H1 (cell line): ENCODE data around the gene UBE2D2. TPM values are rescaled to one million over a fixed set of nuclear protein-coding genes. Genes with fewer than 3 reads are reported as not detected.
A peak's percentile ranks its signal among the peaks of the same experiment; 100 is the strongest.

Source experiments
- CTCF ChIA-PET: fragments of 300-600 bp; sonication (Branson Sonifier 250); formaldehyde crosslinking; loops from one replicate; lab custom pipeline; 2021; ENCODE audit not compliant: partially characterized antibody; lab: Charles Lee
- POLR2A ChIA-PET: fragments of 300-600 bp; sonication (Branson Sonifier 250); formaldehyde crosslinking; loops from one replicate; lab custom pipeline; 2021; ENCODE audit warnings: inconsistent platforms; ENCODE audit not compliant: partially characterized antibody; lab: Charles Lee
- DNase-seq, 2 experiments: peaks; one replicate each; pipeline versions ENCODE4 v3.0.0 to v3.0.0-alpha.2; 2010 to 2022; ENCODE audit warnings: low spot score in 2 of 2, low read depth in 1 of 2, mixed read lengths in 1 of 2
- FAIRE-seq: peaks from 2 replicates; lab custom pipeline; 2011; peaks lifted over from hg19 to GRCh38; lab: Jason Lieb, UNC
- H2AFZ ChIP-seq: 2 replicates; pipeline ENCODE4 v1.8.1; 2012; ENCODE audit warnings: low read length, inconsistent platforms
- H2AK5ac ChIP-seq: 2 replicates; pipeline ENCODE4 v1.6.1; 2013; ENCODE audit warnings: low read depth, low read length
- H2BK120ac ChIP-seq: replicated peaks from 2 replicates; pipeline ENCODE3; 2013; ENCODE audit warnings: low read depth, low read length, inconsistent platforms
- H2BK12ac ChIP-seq: 2 replicates; pipeline ENCODE4 v1.6.1; 2013; ENCODE audit warnings: low read depth, low read length
- H2BK15ac ChIP-seq: 2 replicates; pipeline ENCODE4 v1.6.1; 2013; ENCODE audit warnings: low read length
- H2BK20ac ChIP-seq: 2 replicates; pipeline ENCODE4 v1.6.1; 2013; ENCODE audit warnings: low read length
- H2BK5ac ChIP-seq: 2 replicates; pipeline ENCODE4 v1.6.1; 2013; ENCODE audit warnings: low read depth, low read length
- H3K14ac ChIP-seq: 2 replicates; pipeline ENCODE4 v1.6.1; 2013; ENCODE audit warnings: inconsistent platforms; ENCODE audit not compliant: insufficient read length
- H3K18ac ChIP-seq: 2 replicates; pipeline ENCODE4 v1.6.1; 2013; ENCODE audit warnings: low read length; ENCODE audit errors: extremely low read depth
- H3K23ac ChIP-seq: 2 replicates; pipeline ENCODE4 v1.6.1; 2013; ENCODE audit warnings: inconsistent platforms; ENCODE audit not compliant: insufficient read length
- H3K23me2 ChIP-seq: 2 replicates; pipeline ENCODE4 v1.6.1; 2013; ENCODE audit warnings: low read depth, low read length
- H3K27ac ChIP-seq: 2 replicates; pipeline ENCODE4 v1.6.1; 2011; ENCODE audit warnings: low read depth, low read length, inconsistent platforms
- H3K27me3 ChIP-seq, 4 experiments: replicated peaks in 1 of 4; 1 replicate in 1 of 4; 2 replicates in 3 of 4; pipeline versions ENCODE4 v1.6.1 to v1.8.1; 2011 to 2013; ENCODE audit warnings: low read length in 3 of 4, mild to moderate bottlenecking in 3 of 4, inconsistent platforms in 2 of 4, mixed read lengths in 2 of 4, moderate library complexity in 1 of 4; ENCODE audit not compliant: control insufficient read depth in 3 of 4, insufficient read depth in 3 of 4; ENCODE audit errors: extremely low read depth in 1 of 4
- H3K36me3 ChIP-seq, 4 experiments: 2 replicates each; pipeline versions ENCODE4 v1.6.1 to v1.8.1; 2011 to 2013; ENCODE audit warnings: mild to moderate bottlenecking in 4 of 4, low read length in 3 of 4, moderate library complexity in 2 of 4, control low read depth in 1 of 4, inconsistent platforms in 1 of 4; ENCODE audit not compliant: insufficient read depth in 4 of 4, control insufficient read depth in 2 of 4
- H3K4ac ChIP-seq: replicated peaks from 2 replicates; pipeline ENCODE3; 2013; ENCODE audit warnings: low read length, low read depth, mixed read lengths, inconsistent platforms; ENCODE audit not compliant: insufficient read length
- H3K4me1 ChIP-seq, 4 experiments: replicated peaks in 1 of 4; 1 replicate in 1 of 4; 2 replicates in 3 of 4; pipeline versions ENCODE4 v1.6.1 to v1.8.1; 2011 to 2013; ENCODE audit warnings: low read length in 3 of 4, inconsistent platforms in 2 of 4, mixed read lengths in 1 of 4; ENCODE audit not compliant: insufficient read depth in 4 of 4, control insufficient read depth in 3 of 4
- H3K4me2 ChIP-seq, 2 experiments: 2 replicates each; pipeline versions ENCODE4 v1.6.1 to v1.8.1; 2011 to 2013; ENCODE audit warnings: low read depth in 2 of 2, low read length in 2 of 2, control low read depth in 1 of 2, inconsistent platforms in 1 of 2, mild to moderate bottlenecking in 1 of 2; ENCODE audit not compliant: insufficient read depth in 1 of 2
- H3K4me3 ChIP-seq, 4 experiments: fragments of 200-600, 300-600 bp in 1 of 4; sonication (generic), shearing (Covaris generic), sonication (Bioruptor Twin) in 1 of 4; 2 replicates each; pipeline versions ENCODE4 v1.5.1 to v1.8.1; 2011 to 2016; ENCODE audit warnings: low read length in 4 of 4, low read depth in 3 of 4, control low read depth in 2 of 4, inconsistent platforms in 2 of 4, mild to moderate bottlenecking in 2 of 4, mixed read lengths in 1 of 4, moderate library complexity in 1 of 4; ENCODE audit not compliant: insufficient read depth in 2 of 4; ENCODE audit errors: extremely low read depth in 1 of 4
- H3K56ac ChIP-seq: replicated peaks from 2 replicates; pipeline ENCODE3; 2013; ENCODE audit warnings: low read depth, mild to moderate bottlenecking, mixed read lengths, low read length, inconsistent platforms; ENCODE audit not compliant: insufficient read length
- H3K79me1 ChIP-seq: 2 replicates; pipeline ENCODE4 v1.6.1; 2013; ENCODE audit warnings: low read depth, low read length, control low read depth
- H3K79me2 ChIP-seq, 2 experiments: 2 replicates each; pipeline versions ENCODE4 v1.6.1 to v1.8.1; 2012 to 2013; ENCODE audit warnings: low read length in 2 of 2, mild to moderate bottlenecking in 2 of 2, inconsistent platforms in 1 of 2; ENCODE audit not compliant: insufficient read depth in 2 of 2, control insufficient read depth in 1 of 2
- H3K9ac ChIP-seq, 4 experiments: replicated peaks in 1 of 4; 1 replicate in 1 of 4; 2 replicates in 3 of 4; pipeline versions ENCODE4 v1.6.1 to v1.8.1; 2011 to 2013; ENCODE audit warnings: low read depth in 3 of 4, low read length in 3 of 4, control low read depth in 2 of 4, mild to moderate bottlenecking in 2 of 4, moderate library complexity in 2 of 4, inconsistent platforms in 1 of 4; ENCODE audit errors: extremely low read depth in 1 of 4
- H3K9me3 ChIP-seq, 2 experiments: 2 replicates each; pipeline versions ENCODE4 v1.6.1 to v1.8.1; 2012 to 2013; ENCODE audit warnings: mild to moderate bottlenecking in 2 of 2, moderate library complexity in 2 of 2, control low read depth in 1 of 2, inconsistent platforms in 1 of 2, low read depth in 1 of 2, low read length in 1 of 2, mixed read lengths in 1 of 2; ENCODE audit not compliant: insufficient read depth in 2 of 2
- H4K20me1 ChIP-seq, 2 experiments: replicated peaks in 1 of 2; 2 replicates each; pipeline versions ENCODE3 to v1.8.1; 2011 to 2013; ENCODE audit warnings: inconsistent platforms in 2 of 2, low read length in 2 of 2, mild to moderate bottlenecking in 1 of 2; ENCODE audit not compliant: insufficient read depth in 2 of 2, control insufficient read depth in 1 of 2
- H4K5ac ChIP-seq: 2 replicates; pipeline ENCODE4 v1.6.1; 2013; ENCODE audit warnings: low read length, low read depth, mixed read lengths, inconsistent platforms; ENCODE audit not compliant: insufficient read length
- H4K8ac ChIP-seq: 2 replicates; pipeline ENCODE4 v1.8.0; 2013; ENCODE audit warnings: mild to moderate bottlenecking, moderate library complexity, low read length, inconsistent platforms; ENCODE audit not compliant: insufficient read depth; ENCODE audit errors: extremely low read depth
- H4K91ac ChIP-seq: replicated peaks from 2 replicates; pipeline ENCODE3; 2013; ENCODE audit warnings: low read length, mixed read lengths, inconsistent platforms; ENCODE audit not compliant: insufficient read length
- JUND ChIP-seq: IDR thresholded peaks from 2 replicates; pipeline ENCODE4 v1.6.1; 2011; ENCODE audit warnings: mild to moderate bottlenecking, improper control_type of control experiment, low read length
- NANOG ChIP-seq: IDR thresholded peaks from 2 replicates; pipeline ENCODE4 v1.6.1; 2011; ENCODE audit warnings: low read length, low read depth, mild to moderate bottlenecking, inconsistent platforms; ENCODE audit not compliant: insufficient read depth, poor library complexity, severe bottlenecking
- POLR2A ChIP-seq, 2 experiments: IDR thresholded peaks; 1 replicate in 1 of 2; 2 replicates in 1 of 2; pipeline ENCODE4 v1.6.1; 2011; ENCODE audit warnings: low read depth in 2 of 2, low read length in 2 of 2, mild to moderate bottlenecking in 2 of 2; ENCODE audit errors: control extremely low read depth in 1 of 2
- RAD21 ChIP-seq, 2 experiments: IDR thresholded peaks in 1 of 2; conservative IDR thresholded peaks in 1 of 2; 2 replicates each; pipeline ENCODE4 v1.6.1; 2011; ENCODE audit warnings: low read depth in 2 of 2, low read length in 2 of 2, improper control_type of control experiment in 1 of 2, inconsistent platforms in 1 of 2, mild to moderate bottlenecking in 1 of 2, moderate library complexity in 1 of 2
- RBBP5 ChIP-seq: IDR thresholded peaks from 2 replicates; pipeline ENCODE4 v1.7.1; 2012; ENCODE audit warnings: low read depth, mild to moderate bottlenecking, inconsistent platforms, low read length, moderate library complexity, borderline replicate concordance
- RNF2 ChIP-seq: fragments of 200-900, 300-1000 bp; sonication (generic); IDR thresholded peaks from 2 replicates; pipeline ENCODE4 v1.7.1; 2016; ENCODE audit warnings: borderline replicate concordance, low read depth, mild to moderate bottlenecking, antibody characterized with exemption, low read length; ENCODE audit not compliant: poor library complexity, severe bottlenecking; ENCODE audit errors: missing control alignments
- SAP30 ChIP-seq: fragments of 300-600 bp; sonication (generic); IDR thresholded peaks from 2 replicates; pipeline ENCODE4 v1.7.1; 2012; ENCODE audit warnings: low read length, moderate library complexity, mild to moderate bottlenecking, inconsistent platforms; ENCODE audit not compliant: insufficient read depth, insufficient replicate concordance
- SIN3A ChIP-seq, 2 experiments: IDR thresholded peaks in 1 of 2; conservative IDR thresholded peaks in 1 of 2; 2 replicates each; pipeline ENCODE4 v1.6.1; 2011 to 2012; ENCODE audit warnings: low read length in 2 of 2, improper control_type of control experiment in 1 of 2, low read depth in 1 of 2, mild to moderate bottlenecking in 1 of 2
- SIX5 ChIP-seq: IDR thresholded peaks from 2 replicates; pipeline ENCODE4 v1.6.1; 2011; ENCODE audit warnings: mild to moderate bottlenecking, low read depth, low read length
- SRF ChIP-seq: IDR thresholded peaks from 2 replicates; pipeline ENCODE4 v1.6.1; 2011; ENCODE audit warnings: mild to moderate bottlenecking, low read depth, low read length, moderate library complexity
- ZNF274 ChIP-seq: IDR thresholded peaks from 2 replicates; pipeline ENCODE4 v1.7.0; 2012; ENCODE audit warnings: low read length, borderline replicate concordance; ENCODE audit errors: extremely low read depth
- WGBS, 2 experiments: shearing (Covaris generic) in 1 of 2; methylation state at CpG; one replicate each; pipeline versions ENCODE4 v1.1.6 to v1.1.7; 2013 to 2015; ENCODE audit warnings: low lambda C conversion rate in 2 of 2, mixed read lengths in 2 of 2, inconsistent platforms in 1 of 2, low coverage in 1 of 2, missing lambda C conversion rate in 1 of 2; ENCODE audit not compliant: insufficient replicate concordance in 2 of 2, insufficient coverage in 1 of 2, insufficient read length in 1 of 2; ENCODE audit errors: extremely low coverage in 1 of 2, missing lambda C conversion rate in 1 of 2; 5-methylcytosine and 5-hydroxymethylcytosine counted together
- polyA plus RNA-seq, 7 experiments: library from polyadenylated mRNA; depleted of rRNA in 3 of 7; stranded (reverse) in 5 of 7; unstranded in 2 of 7; fragments of >200 nt in 5 of 7; fragments of 200-250 nt in 2 of 7; gene quantifications; 1 replicate in 5 of 7; 2 replicates in 1 of 7; 4 replicates in 1 of 7; pipeline versions ENCODE4 v1.2.1 to v1.2.3, GENCODE V29; 2011 to 2013; ENCODE audit warnings: missing spikeins in 2 of 7, mixed read lengths in 2 of 7
- total RNA-seq: library from RNA; stranded (reverse); fragmentation: NEBNext Ultra II Directional; extraction: Animal tissue kit (Norgen Biotek cat#: 25700); gene quantifications from 2 replicates; pipeline ENCODE4 v1.2.1, GENCODE V29; 2021

The UBE2D2 gene
- total and polyA plus RNA-seq, 2 of the 8 experiments (the other 6 are each of a cell fraction or from before 2014, with no cell fraction given): 66.9 to 203 TPM

- no peak for FAIRE-seq
- H2BK120ac ChIP-seq: no peak overlapping the region
Measured at GRCh38 chr5:139667001-139667729, 106.0 kb downstream of the UBE2D2 start.

More at GRCh38 chr5:139667001-139667729, 106.0 kb downstream of the UBE2D2 start:
- peak overlapping the region in 1 of 2 experiments; percentile 57; a peak in 1 of 4 replicates for H3K4me2 ChIP-seq
- H3K4me3 ChIP-seq: no peak overlapping the region
- no peak overlapping the region for H2BK12ac ChIP-seq
- H3K4me1 ChIP-seq: peaks cover 12 to 63% (median 47%) of the 10 kb centered on the region in 4 experiments
- no peak overlapping the region for H2AFZ ChIP-seq
- H3K56ac ChIP-seq: no peak overlapping the region
- H2BK20ac ChIP-seq: no peak overlapping the region
- no peaks in the 10 kb centered on the region for H3K36me3 ChIP-seq
- H2BK15ac ChIP-seq: no peak overlapping the region
- 93% methylated on average over 2 of the region's 2 CpGs; no CpG with 5 or more reads in 1 of the 2 experiments for WGBS, 2 experiments
- peaks cover 20 to 96% of the 10 kb centered on the region in 2 experiments for H3K79me2 ChIP-seq
- H3K9me3 ChIP-seq: no peaks in the 10 kb centered on the region
- TF ChIP-seq POLR2A (IDR thresholded peaks at IDR 0.05; ENCODE audit: control extremely low read depth in 1 of 2, low read depth in 2 of 2, low read length in 2 of 2) (no peak), NANOG (no peak), RAD21 (IDR thresholded peaks at IDR 0.05 in 1 of 2, conservative IDR thresholded peaks at IDR 0.05 in 1 of 2; ENCODE audit: low read depth in 2 of 2, low read length in 2 of 2) (no peak), JUND (no peak), SAP30 (no peak), SIX5 (no peak), SRF (no peak), RBBP5 (no peak), ZNF274 (no peak), SIN3A (conservative IDR thresholded peaks at IDR 0.05 in 1 of 2, IDR thresholded peaks at IDR 0.05 in 1 of 2; ENCODE audit: low read depth in 1 of 2, low read length in 2 of 2) (no peak), RNF2 (no peak)
- H2BK5ac ChIP-seq: no peak overlapping the region
- no peak overlapping the region for H4K91ac ChIP-seq
- peaks cover 64 to 70% of the 10 kb centered on the region in 2 experiments for H4K20me1 ChIP-seq
- H3K9ac ChIP-seq: no peak overlapping the region
- no peak overlapping the region; the same call in 1 of the 2 replicates for H3K18ac ChIP-seq
- no peaks in the 10 kb centered on the region; the same call in none of the 2 replicates for H3K23me2 ChIP-seq
- H4K8ac ChIP-seq: no peak overlapping the region
- ChIA-PET CTCF (interaction anchor here (0.6 to 17.2 kb wide), 11 partner anchors 9 to 894 kb away, joined by 3 to 171 read pairs (median 6); no protein-coding TSS in a partner anchor), POLR2A (interaction anchor here (0.8 to 2.5 kb wide), 8 partner anchors 11 to 32 kb away, joined by 3 to 13 read pairs (median 3); partner anchors contain the start of gene CXXC5)
- H3K27ac ChIP-seq: no peak overlapping the region
- DNase-seq: no peak
- H3K14ac ChIP-seq: no peak overlapping the region
- peaks cover 30% of the 10 kb centered on the region for H3K79me1 ChIP-seq
- H4K5ac ChIP-seq: no peak overlapping the region
- no peak overlapping the region for H3K4ac ChIP-seq
- no peak overlapping the region for H3K23ac ChIP-seq
- H2AK5ac ChIP-seq: 0 out of 2 replicates have a peak overlapping the region, but pooled peaks have one; percentile 16
- H3K27me3 ChIP-seq: no peaks in the 10 kb centered on the region
